ENCODE data around the gene KIF5C.

KIF5C gene

GRCh38 chr2:148888003-148888501 is 13.0 kb downstream of the KIF5C start:
- peak; percentile 19 for DNase-seq

- no peak for DNase-seq
These were observed 14.0 kb downstream of the KIF5C start for GRCh38 chr2:148888986-148889385.

GRCh38 chr2:148893906-148894305 is 18.9 kb downstream of the KIF5C start:
- no peak for DNase-seq

- no peak for DNase-seq
These were observed 21.1 kb downstream of the KIF5C start for GRCh38 chr2:148896136-148896535.

GRCh38 chr2:148899638-148900318 is 24.8 kb downstream of the KIF5C start:
- DNase-seq, result no peak

- DNase-seq, result no peak
These were observed 25.4 kb downstream of the KIF5C start for GRCh38 chr2:148900350-148900837.

GRCh38 chr2:148901142-148901541 is 26.1 kb downstream of the KIF5C start:
- DNase-seq, result no peak

- DNase-seq, result no peak
These were observed 27.8 kb downstream of the KIF5C start for GRCh38 chr2:148902798-148903197.

- DNase-seq, result no peak
These were observed 28.3 kb downstream of the KIF5C start for GRCh38 chr2:148903294-148903693.

- no peak for DNase-seq
These were observed 29.0 kb downstream of the KIF5C start for GRCh38 chr2:148903979-148904378.

- no peak for DNase-seq
These were observed 31.1 kb downstream of the KIF5C start for GRCh38 chr2:148906124-148906523.

GRCh38 chr2:148907085-148907785 is 32.2 kb downstream of the KIF5C start:
- no peak for DNase-seq

GRCh38 chr2:148909114-148909513 is 34.1 kb downstream of the KIF5C start:
- DNase-seq, result no peak

- no peak for DNase-seq
These were observed 38.0 kb downstream of the KIF5C start for GRCh38 chr2:148913061-148913460.

GRCh38 chr2:148913492-148913891 is 38.5 kb downstream of the KIF5C start:
- DNase-seq, result no peak

GRCh38 chr2:148914463-148914862 is 39.4 kb downstream of the KIF5C start:
- no peak for DNase-seq

- DNase-seq, result no peak
These were observed 42.4 kb downstream of the KIF5C start for GRCh38 chr2:148917431-148917830.

GRCh38 chr2:148918554-148918953 is 43.5 kb downstream of the KIF5C start:
- DNase-seq, result no peak

- DNase-seq, result no peak
These were observed 45.5 kb downstream of the KIF5C start for GRCh38 chr2:148920559-148920958.

- DNase-seq, result no peak
These were observed 47.0 kb downstream of the KIF5C start for GRCh38 chr2:148922062-148922461.

- no peak for DNase-seq
These were observed 47.9 kb downstream of the KIF5C start for GRCh38 chr2:148922776-148923475.

GRCh38 chr2:148924514-148925178 is 49.6 kb downstream of the KIF5C start:
- DNase-seq, result no peak

Data from CD4-positive, alpha-beta T cell treated with Interleukin-6 for 4 hours (primary cell).